GM18505 (cell line): ENCODE measurements around the gene C15orf62.

Experiments
- ATAC-seq: cut with Tn5 transposase; IDR thresholded peaks from one replicate; pipeline ENCODE4 v1.9.1; 2021; ENCODE audit not compliant: unreplicated experiment
- POLR2A ChIP-seq: IDR thresholded peaks from 4 replicates; pipeline ENCODE4 v1.6.1; 2011; ENCODE audit warnings: borderline replicate concordance; ENCODE audit not compliant: insufficient read depth, insufficient read length; ENCODE audit errors: extremely low read depth

C15orf62 gene

GRCh38 chr15:40747685-40748631, 21.8 kb upstream of the C15orf62 start:
- ATAC-seq, result no peak
- TF ChIP-seq POLR2A, result no peak

GRCh38 chr15:40749151-40749630, 20.6 kb upstream of the C15orf62 start:
- no peak for ATAC-seq
- TF ChIP-seq POLR2A, result no peak

GRCh38 chr15:40750885-40751284, 18.9 kb upstream of the C15orf62 start:
- no peak for ATAC-seq
- TF ChIP-seq POLR2A, result no peak

- no peak for TF ChIP-seq POLR2A
- ATAC-seq, result no peak
Measured at GRCh38 chr15:40751745-40752144, 18.0 kb upstream of the C15orf62 start.

- no peak for TF ChIP-seq POLR2A
- ATAC-seq, result no peak
Measured at GRCh38 chr15:40754574-40754882, 15.3 kb upstream of the C15orf62 start.

- TF ChIP-seq POLR2A, result peak; percentile 89
- peak; percentile 78 for ATAC-seq
Measured at GRCh38 chr15:40754883-40755811, 14.6 kb upstream of the C15orf62 start, which contains the start of gene RMDN3. RMDN3 (minus strand) TSS chr15:40755254; CDS start chr15:40754783, 471 bp downstream.

- no peak for ATAC-seq
- TF ChIP-seq POLR2A, result no peak
Measured at GRCh38 chr15:40755812-40756208, 14.0 kb upstream of the C15orf62 start.

GRCh38 chr15:40756938-40757337, 12.8 kb upstream of the C15orf62 start:
- no peak for TF ChIP-seq POLR2A

GRCh38 chr15:40759961-40760360, 9.8 kb upstream of the C15orf62 start:
- TF ChIP-seq POLR2A, result no peak
- no peak for ATAC-seq

More at GRCh38 chr15:40756938-40757337, 12.8 kb upstream of the C15orf62 start:
- no peak for ATAC-seq

GRCh38 chr15:40762919-40763800, 6.6 kb upstream of the C15orf62 start:
- peak; percentile 2 for ATAC-seq

GRCh38 chr15:40763801-40764628, 5.8 kb upstream of the C15orf62 start, which contains the start of gene GCHFR:
GCHFR (plus strand) TSS chr15:40764068; CDS start chr15:40764181, 113 bp downstream.
- TF ChIP-seq POLR2A, result peak; percentile 81
- ATAC-seq, result peak; percentile 50

More at GRCh38 chr15:40762919-40763800, 6.6 kb upstream of the C15orf62 start:
- TF ChIP-seq POLR2A, result no peak
